Measurements from ENCODE around the gene PRKCH. TPM values are rescaled to one million over a fixed set of nuclear protein-coding genes. Genes with fewer than 3 reads are reported as not detected.

Gene PRKCH
- polyA plus RNA-seq, 3 donors from 2014 or later: 231 to 451 (median 335) TPM

DNA sequence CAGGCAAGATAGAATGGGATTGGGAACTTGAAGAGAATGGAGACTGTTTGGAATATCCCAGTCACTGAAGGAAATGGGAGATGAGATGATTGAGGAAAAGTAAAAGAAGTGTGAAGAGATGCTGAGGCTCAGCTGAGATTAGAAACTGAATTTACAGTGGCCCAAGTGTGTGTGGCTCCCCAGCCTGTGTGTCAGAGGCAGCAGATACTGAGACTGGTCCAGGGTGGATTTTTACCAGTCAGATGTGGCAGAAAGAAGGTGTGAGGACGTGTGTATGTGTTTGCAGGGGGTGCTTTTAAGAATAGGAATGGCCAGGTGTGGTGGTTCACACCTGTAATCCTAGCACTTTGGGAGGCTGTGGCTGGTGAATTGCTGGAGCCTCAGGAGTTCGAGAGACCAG lies 42.9 kb downstream of the PRKCH start:
- no peak overlapping the region for H3K27ac Mint-ChIP-seq
- peaks cover 4 to 24% (median 17%) of the 10 kb centered on the region in 3 donors for H3K27me3 Mint-ChIP-seq (ENCODE audit: low read depth in 3 of 3)
- peaks cover 0 to 3% (median 3%) of the 10 kb centered on the region in 3 donors for H3K36me3 Mint-ChIP-seq
- H3K4me1 Mint-ChIP-seq: no peaks in the 10 kb centered on the region
- no peak for DNase-seq
- H3K4me3 Mint-ChIP-seq: no peak overlapping the region
- H3K9me3 Mint-ChIP-seq: no peaks in the 10 kb centered on the region

DNA sequence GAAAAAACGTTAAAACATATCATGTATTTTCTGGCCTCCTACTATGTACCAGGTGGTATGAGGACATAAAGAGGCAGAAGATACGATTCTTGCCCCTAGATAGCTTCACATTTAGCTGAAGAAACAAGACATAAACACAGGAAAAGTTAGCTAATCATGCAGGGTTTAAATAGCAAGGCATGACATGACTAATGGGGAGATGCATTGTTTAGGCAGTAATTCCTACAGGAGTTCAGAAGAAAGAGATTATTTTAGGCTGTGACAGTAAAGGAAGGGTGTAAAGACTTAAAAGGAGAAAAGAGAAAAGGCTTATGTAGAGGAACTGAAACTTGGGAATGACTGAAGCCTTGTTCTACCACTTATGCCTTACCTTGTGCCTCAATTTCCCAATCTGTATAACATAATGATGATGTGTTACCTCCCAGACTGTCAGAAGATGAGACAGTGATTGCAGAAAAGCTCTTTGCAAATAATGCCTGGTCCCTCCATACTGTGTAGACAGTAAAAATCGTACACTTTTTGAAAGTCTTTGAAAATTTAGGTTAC lies 44.4 kb downstream of the PRKCH start:
- H3K36me3 Mint-ChIP-seq: peaks cover 0 to 3% (median 0%) of the 10 kb centered on the region in 3 donors
- H3K4me1 Mint-ChIP-seq: peaks cover 0 to 9% of the 10 kb centered on the region in 2 donors
- H3K27me3 Mint-ChIP-seq (ENCODE audit: low read depth in 3 of 3): peaks cover 4 to 23% (median 17%) of the 10 kb centered on the region in 3 donors
- no peak overlapping the region for H3K27ac Mint-ChIP-seq
- H3K4me3 Mint-ChIP-seq: no peak overlapping the region
- no peaks in the 10 kb centered on the region for H3K9me3 Mint-ChIP-seq
- DNase-seq: no peak

DNA sequence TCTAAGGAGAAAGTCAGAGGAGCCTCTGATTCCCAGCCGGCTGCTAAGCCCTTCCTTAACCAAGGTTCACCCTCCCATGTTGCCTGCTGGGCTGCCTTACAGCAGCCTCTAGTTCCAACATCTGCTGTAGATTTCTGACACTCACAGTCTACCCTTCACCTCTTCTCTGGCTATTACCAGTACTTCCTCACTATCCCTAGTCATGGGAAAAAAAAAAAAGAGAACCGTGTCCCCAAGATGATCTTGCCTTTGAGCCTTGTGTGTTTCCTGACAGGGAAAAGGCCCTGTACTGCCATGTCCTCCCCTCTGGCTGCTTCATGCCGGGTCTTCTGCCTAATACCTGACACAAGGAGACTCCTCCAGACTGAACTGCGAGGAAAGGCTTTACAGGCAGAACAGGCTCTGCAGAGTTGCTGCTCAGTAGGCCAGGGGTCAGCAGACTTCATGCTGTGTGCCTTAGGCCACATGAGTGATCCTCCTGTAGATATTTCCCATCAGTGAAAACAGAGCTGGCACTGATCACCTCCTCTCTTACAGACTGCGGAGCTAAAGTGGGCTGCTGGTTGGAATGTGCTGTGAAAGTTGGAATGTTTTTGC lies 46.8 kb downstream of the PRKCH start:
- Mint-ChIP-seq H3K27ac (peak overlapping the region in 2 of 6 donors; percentile 67 to 81), H3K4me1 (peaks cover 0 to 34% of the 10 kb centered on the region in 2 donors), H3K4me3 (peak overlapping the region in 4 of 5 donors; percentile 46 to 69 (median 66)), H3K27me3 (ENCODE audit: low read depth in 3 of 3) (peaks cover 4 to 22% (median 14%) of the 10 kb centered on the region in 3 donors), H3K36me3 (peaks cover 3 to 6% (median 4%) of the 10 kb centered on the region in 3 donors), H3K9me3 (peaks cover 0 to 4% (median 2%) of the 10 kb centered on the region in 6 donors)
- no peak for DNase-seq

DNA sequence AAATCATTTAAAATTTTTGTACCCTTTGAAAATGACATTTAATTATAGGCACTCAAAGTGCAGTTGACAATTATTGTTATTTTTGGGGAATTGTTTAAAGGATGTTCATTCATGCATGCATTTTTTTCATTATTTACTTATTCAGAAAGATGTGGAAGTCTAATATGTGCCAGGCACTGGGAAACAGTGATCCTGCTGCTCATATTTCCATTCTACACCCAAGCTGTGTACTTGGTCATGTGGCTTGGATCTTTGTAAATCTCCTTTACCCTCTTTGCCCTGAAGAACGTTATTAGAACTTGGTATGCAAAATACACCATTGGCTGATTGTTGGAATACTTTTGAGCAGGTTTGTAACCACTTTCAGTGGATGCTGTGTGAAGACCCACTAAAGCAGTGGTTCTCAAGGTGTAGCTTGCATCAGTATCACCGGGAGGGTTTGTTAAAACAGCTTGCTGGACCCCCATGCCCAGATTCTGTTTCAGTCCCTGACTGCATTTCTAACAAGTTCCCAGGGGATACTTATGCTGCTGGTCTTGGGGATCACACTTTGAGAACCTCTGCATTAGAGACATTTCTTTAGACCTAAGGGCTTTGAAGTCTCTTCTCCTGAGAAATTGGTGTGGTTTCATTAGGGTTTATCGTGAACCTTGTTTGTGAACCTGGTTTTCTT lies 47.5 kb downstream of the PRKCH start:
- peak overlapping the region in 4 of 5 donors; percentile 46 to 69 (median 62) for H3K4me3 Mint-ChIP-seq
- H3K36me3 Mint-ChIP-seq: peaks cover 5 to 10% (median 6%) of the 10 kb centered on the region in 3 donors
- H3K4me1 Mint-ChIP-seq: peaks cover 0 to 41% of the 10 kb centered on the region in 2 donors
- peaks cover 0 to 6% (median 3%) of the 10 kb centered on the region in 6 donors for H3K9me3 Mint-ChIP-seq
- H3K27me3 Mint-ChIP-seq (ENCODE audit: low read depth in 3 of 3): peaks cover 4 to 25% (median 14%) of the 10 kb centered on the region in 3 donors
- DNase-seq: no peak
- H3K27ac Mint-ChIP-seq: peak overlapping the region in 2 of 6 donors; percentile 67 to 81

DNA sequence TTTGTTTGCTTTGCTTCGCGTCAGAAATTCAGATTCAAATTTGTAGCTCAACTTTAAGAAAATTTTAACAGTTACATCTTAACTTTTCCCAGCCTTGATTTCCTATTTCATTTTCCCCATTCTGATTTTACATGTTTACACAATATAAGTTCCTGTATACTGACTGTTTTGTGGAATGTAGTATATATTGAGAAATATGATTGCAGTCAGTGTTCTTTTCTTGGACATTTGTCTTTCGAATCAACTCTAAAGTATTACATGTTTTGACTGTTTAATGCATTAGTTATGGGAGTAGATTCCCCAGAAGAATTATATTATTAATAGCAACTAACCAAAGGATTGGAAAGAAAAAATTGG lies 48.1 kb downstream of the PRKCH start:
- peaks cover 4 to 29% (median 14%) of the 10 kb centered on the region in 3 donors for H3K27me3 Mint-ChIP-seq (ENCODE audit: low read depth in 3 of 3)
- H3K27ac Mint-ChIP-seq: peak overlapping the region in 2 of 6 donors; percentile 67 to 81
- no peak for DNase-seq
- H3K4me3 Mint-ChIP-seq: peak overlapping the region in 4 of 5 donors; percentile 46 to 69 (median 62)
- H3K36me3 Mint-ChIP-seq: peaks cover 6 to 16% (median 9%) of the 10 kb centered on the region in 3 donors
- peaks cover 0 to 46% of the 10 kb centered on the region in 2 donors for H3K4me1 Mint-ChIP-seq
- H3K9me3 Mint-ChIP-seq: peaks cover 1 to 9% (median 3%) of the 10 kb centered on the region in 6 donors

DNA sequence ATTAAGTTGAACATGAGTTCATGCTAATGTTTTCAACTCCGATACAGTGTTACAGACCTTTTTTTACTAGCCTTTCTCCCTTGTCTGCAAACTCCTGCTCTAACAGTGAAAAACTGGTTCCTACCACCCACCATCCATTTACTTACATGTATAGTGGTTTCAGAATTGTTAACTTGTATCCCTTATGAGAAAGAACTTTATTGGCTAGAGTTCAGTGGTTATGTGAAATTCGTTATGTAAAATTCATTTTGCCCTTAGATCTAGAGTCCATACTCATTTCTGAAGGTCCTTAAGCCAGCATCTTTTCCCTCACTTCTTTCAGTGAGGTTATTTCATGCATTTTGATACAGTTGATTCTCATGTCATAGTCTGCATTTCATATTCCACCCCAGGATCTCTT lies 51.0 kb downstream of the PRKCH start:
- Mint-ChIP-seq H3K36me3 (peaks cover 24 to 39% (median 27%) of the 10 kb centered on the region in 3 donors), H3K4me1 (peaks cover 0 to 58% of the 10 kb centered on the region in 2 donors), H3K9me3 (peaks cover 1 to 21% (median 11%) of the 10 kb centered on the region in 6 donors), H3K4me3 (peak overlapping the region; percentile 56 to 81 (median 67)), H3K27me3 (ENCODE audit: low read depth in 3 of 3) (peaks cover 0 to 36% (median 28%) of the 10 kb centered on the region in 3 donors), H3K27ac (peak overlapping the region in 5 of 6 donors; percentile 86 to 96 (median 90))
- DNase-seq: no peak

DNA sequence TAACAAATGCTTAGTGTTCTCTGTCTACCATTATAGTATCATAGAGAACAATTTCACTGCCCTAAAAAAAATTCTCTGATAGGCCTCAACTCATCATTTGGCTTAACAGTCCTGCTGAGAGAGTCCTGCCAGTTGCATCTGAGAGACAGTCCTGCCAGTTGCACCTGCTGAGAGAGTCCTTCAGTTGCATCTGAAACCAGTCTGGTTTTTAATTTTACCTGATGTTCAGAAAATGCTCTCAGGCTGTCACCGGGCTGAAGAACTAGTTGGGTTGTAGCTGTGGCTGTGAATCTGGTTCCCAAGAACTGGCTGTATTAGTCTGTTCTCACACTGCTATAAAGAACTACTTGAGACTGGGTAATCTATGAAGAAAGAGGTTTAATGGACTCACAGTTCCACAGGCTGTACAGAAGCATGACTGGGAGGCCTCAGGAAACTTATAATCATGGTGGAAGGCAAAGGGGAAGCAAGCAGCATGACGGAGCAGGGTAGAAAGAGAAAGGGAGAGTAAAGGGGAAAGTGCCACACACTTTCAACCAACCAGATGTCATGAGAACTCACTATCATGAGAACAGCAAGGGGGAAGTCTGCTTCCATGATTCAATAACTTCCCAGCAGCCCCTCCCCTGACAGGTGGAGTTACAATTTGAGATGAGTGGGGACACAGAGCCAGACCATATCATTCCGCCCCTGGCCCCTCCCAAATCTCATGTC lies 51.6 kb downstream of the PRKCH start:
- Mint-ChIP-seq H3K9me3 (peaks cover 1 to 21% (median 11%) of the 10 kb centered on the region in 6 donors), H3K4me3 (peak overlapping the region; percentile 56 to 81 (median 67)), H3K4me1 (peaks cover 0 to 58% of the 10 kb centered on the region in 2 donors), H3K27ac (peak overlapping the region in 5 of 6 donors; percentile 86 to 96 (median 90)), H3K36me3 (peaks cover 28 to 42% (median 31%) of the 10 kb centered on the region in 3 donors), H3K27me3 (ENCODE audit: low read depth in 3 of 3) (peaks cover 0 to 37% (median 24%) of the 10 kb centered on the region in 3 donors)
- no peak for DNase-seq

DNA sequence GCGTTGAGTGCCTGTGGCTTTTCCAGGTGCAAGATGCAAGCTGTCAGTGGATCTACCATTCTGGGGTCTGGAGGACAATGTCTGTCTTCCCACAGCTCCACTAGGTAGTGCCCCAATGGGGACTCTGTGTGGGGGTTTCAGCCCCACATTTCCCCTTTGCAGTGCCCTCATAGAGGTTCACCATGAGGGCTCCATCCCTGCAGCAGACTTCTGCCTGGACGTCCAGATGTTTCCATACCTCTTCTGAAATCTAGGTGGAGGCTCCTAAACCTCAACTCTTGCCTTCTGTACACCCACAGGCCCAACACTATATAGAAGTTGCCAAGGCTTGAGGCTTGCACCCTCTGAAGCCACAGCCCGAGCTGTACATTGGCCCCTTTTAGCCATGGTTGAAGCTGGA lies 52.9 kb downstream of the PRKCH start:
- peaks cover 0 to 58% of the 10 kb centered on the region in 2 donors for H3K4me1 Mint-ChIP-seq
- H3K9me3 Mint-ChIP-seq: peaks cover 1 to 21% (median 11%) of the 10 kb centered on the region in 6 donors
- H3K27ac Mint-ChIP-seq: peak overlapping the region in 4 of 6 donors; percentile 63 to 94 (median 89)
- H3K36me3 Mint-ChIP-seq: peaks cover 31 to 47% (median 37%) of the 10 kb centered on the region in 3 donors
- no peak for DNase-seq
- H3K27me3 Mint-ChIP-seq (ENCODE audit: low read depth in 3 of 3): peaks cover 1 to 44% (median 26%) of the 10 kb centered on the region in 3 donors
- H3K4me3 Mint-ChIP-seq: peak overlapping the region in 4 of 5 donors; percentile 26 to 81 (median 65)

DNA sequence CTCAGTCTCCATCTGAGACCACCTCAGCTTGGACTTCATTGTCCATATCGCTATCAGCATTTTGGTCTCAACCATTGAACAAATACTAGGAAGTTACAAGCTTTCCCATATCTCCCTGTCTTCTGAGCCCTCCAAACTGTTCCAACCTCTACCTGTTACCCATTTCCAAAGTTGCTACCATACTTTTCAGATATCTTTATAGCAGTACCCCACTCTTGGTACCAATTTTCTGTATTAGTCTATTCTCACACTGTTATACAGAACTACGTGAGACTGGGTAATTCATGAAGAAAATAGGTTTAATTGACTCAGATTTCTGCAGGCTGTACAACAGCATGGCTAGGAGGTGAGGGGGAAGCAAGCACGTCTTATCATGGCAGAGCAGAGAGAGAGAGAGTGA lies 53.8 kb downstream of the PRKCH start:
- DNase-seq: no peak
- Mint-ChIP-seq H3K27me3 (ENCODE audit: low read depth in 3 of 3) (peaks cover 4 to 49% (median 28%) of the 10 kb centered on the region in 3 donors), H3K4me3 (peak overlapping the region; percentile 29 to 69 (median 58)), H3K4me1 (peaks cover 0 to 54% of the 10 kb centered on the region in 2 donors), H3K36me3 (peaks cover 31 to 47% (median 38%) of the 10 kb centered on the region in 3 donors), H3K27ac (peak overlapping the region in 5 of 6 donors; percentile 79 to 94 (median 87)), H3K9me3 (peaks cover 1 to 21% (median 11%) of the 10 kb centered on the region in 6 donors)

DNA sequence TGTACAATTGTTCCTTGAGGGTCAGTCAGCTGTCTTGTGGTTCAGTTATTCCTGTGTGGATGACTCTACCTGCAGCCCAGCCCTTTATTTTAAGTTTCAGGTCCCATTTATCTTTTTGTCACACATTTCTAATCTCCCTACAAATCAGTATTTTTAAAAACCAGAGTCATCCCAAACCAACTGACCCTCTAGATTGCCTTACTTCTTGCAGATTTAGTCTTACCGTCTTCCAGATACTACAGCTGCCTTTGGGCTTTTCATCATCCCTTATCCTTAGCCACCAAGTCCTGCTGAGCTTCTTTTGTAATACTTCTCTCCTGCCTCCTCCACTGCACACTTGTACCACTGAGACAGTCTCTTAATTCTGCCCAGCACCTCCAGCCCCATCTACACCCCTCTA lies 54.9 kb downstream of the PRKCH start:
- Mint-ChIP-seq H3K9me3 (peaks cover 1 to 21% (median 11%) of the 10 kb centered on the region in 6 donors), H3K4me3 (peak overlapping the region in 4 of 5 donors; percentile 12 to 63 (median 33)), H3K4me1 (peaks cover 0 to 43% of the 10 kb centered on the region in 2 donors), H3K36me3 (peaks cover 31 to 47% (median 38%) of the 10 kb centered on the region in 3 donors), H3K27me3 (ENCODE audit: low read depth in 3 of 3) (peaks cover 4 to 52% (median 27%) of the 10 kb centered on the region in 3 donors), H3K27ac (peak overlapping the region in 2 of 6 donors; percentile 86 to 94)
- DNase-seq: no peak

DNA sequence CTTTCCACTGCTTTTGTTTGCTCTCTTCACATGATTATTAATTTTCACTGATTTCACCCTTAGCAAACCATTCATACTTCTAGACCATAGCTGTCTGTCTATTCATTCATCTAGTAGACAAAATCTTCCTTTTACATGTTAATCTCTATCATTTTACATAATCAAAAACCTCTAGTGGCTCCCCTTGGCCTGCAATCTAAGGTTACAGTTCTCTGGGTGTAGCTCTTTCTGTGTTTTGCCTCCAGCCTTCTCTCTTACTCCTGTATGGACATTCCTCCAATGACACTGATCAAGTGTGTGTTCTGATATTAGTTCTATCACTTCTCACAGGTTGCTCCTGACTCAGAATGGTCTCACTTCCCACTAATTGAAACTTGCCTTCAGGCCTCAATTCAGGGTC lies 56.4 kb downstream of the PRKCH start:
- no peak for DNase-seq
- Mint-ChIP-seq H3K9me3 (peaks cover 1 to 21% (median 11%) of the 10 kb centered on the region in 6 donors), H3K4me3 (peak overlapping the region in 4 of 5 donors; percentile 33 to 54 (median 42)), H3K4me1 (peaks cover 0 to 29% of the 10 kb centered on the region in 2 donors), H3K36me3 (peaks cover 31 to 44% (median 38%) of the 10 kb centered on the region in 3 donors), H3K27ac (peak overlapping the region in 1 of 6 donors; percentile 86), H3K27me3 (ENCODE audit: low read depth in 3 of 3) (peaks cover 4 to 54% (median 31%) of the 10 kb centered on the region in 3 donors)

DNA sequence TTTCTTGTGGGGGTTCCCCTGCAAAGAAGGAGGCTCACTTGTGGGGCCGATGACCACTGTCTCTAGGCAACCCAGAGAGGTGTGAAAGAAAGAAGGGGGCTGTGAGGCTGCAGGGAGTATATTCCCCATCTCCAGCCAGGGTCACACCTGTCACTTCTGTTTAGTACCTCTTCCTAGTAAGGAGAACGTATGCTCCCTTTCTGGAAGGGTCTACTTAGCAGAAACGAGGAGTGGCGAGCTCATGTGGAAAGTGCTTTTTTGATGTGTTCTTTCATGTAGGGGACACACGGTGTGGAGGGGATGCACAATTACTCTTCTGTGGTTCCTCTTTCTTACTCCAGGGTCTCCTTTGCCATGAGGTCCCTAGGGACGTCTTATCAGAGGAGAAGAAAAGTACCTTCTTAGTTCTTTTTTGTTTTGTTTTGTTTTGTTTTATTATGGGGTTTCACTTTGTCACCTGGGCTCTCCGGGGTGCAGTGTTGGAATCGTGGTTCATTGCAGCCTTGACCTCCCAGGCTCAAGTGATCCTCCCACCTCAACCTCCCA lies 58.3 kb downstream of the PRKCH start:
- Mint-ChIP-seq H3K4me3 (peak overlapping the region in 1 of 5 donors; percentile 82), H3K9me3 (peaks cover 0 to 13% (median 4%) of the 10 kb centered on the region in 6 donors), H3K4me1 (peaks cover 0 to 9% of the 10 kb centered on the region in 2 donors), H3K27ac (peak overlapping the region in 1 of 6 donors; percentile 93), H3K27me3 (ENCODE audit: low read depth in 3 of 3) (peaks cover 4 to 49% (median 32%) of the 10 kb centered on the region in 3 donors), H3K36me3 (peaks cover 20 to 30% (median 28%) of the 10 kb centered on the region in 3 donors)
- DNase-seq: peak; percentile 63 to 65 (median 63)

Data from immature natural killer cell (primary cell).